ENCODE measurements around the gene FAM156A. TPM values are rescaled to one million over a fixed set of nuclear protein-coding genes. Genes with fewer than 3 reads are reported as not detected.
"Not testable (repeated sequence)": the region's sequence is repeated elsewhere in the genome, so short reads cannot be mapped to it uniquely, and the experiment has no call there.

The FAM156A gene
- polyA plus RNA-seq, 4 donors: 10.8 to 29.9 (median 15.4) TPM

GRCh38 chrX:52907137-52907536 lies 51.2 kb downstream of the FAM156A start:
- H3K27ac ChIP-seq (ENCODE audit: low read depth in 1 of 3, low read length in 2 of 3); H3K4me1 ChIP-seq (ENCODE audit: control insufficient read depth in 3 of 3, insufficient read depth in 2 of 3, low read depth in 1 of 3, low read length in 2 of 3); H3K36me3 ChIP-seq (ENCODE audit: control insufficient read depth in 3 of 3, insufficient read depth in 2 of 3, low read depth in 1 of 3, low read length in 3 of 3); FAIRE-seq; H3K9me3 ChIP-seq (ENCODE audit: control insufficient read depth in 2 of 2, insufficient read depth in 1 of 2, low read depth in 1 of 2, low read length in 1 of 2); H3K27me3 ChIP-seq (ENCODE audit: control insufficient read depth in 3 of 3, insufficient read depth in 3 of 3, low read length in 3 of 3); DNase-seq; H3K4me3 ChIP-seq (ENCODE audit: low read depth in 1 of 3, low read length in 3 of 3): not testable (repeated sequence)
- WGBS, 3 donors: no CpG with 5 or more reads among the region's 17 CpGs

GRCh38 chrX:52906072-52906471 lies 52.2 kb downstream of the FAM156A start:
- not testable (repeated sequence) for H3K4me1 ChIP-seq (ENCODE audit: control insufficient read depth in 3 of 3, insufficient read depth in 2 of 3, low read depth in 1 of 3, low read length in 2 of 3); H3K4me3 ChIP-seq (ENCODE audit: low read depth in 1 of 3, low read length in 3 of 3); H3K27ac ChIP-seq (ENCODE audit: low read depth in 1 of 3, low read length in 2 of 3); H3K27me3 ChIP-seq (ENCODE audit: control insufficient read depth in 3 of 3, insufficient read depth in 3 of 3, low read length in 3 of 3); FAIRE-seq; DNase-seq; H3K36me3 ChIP-seq (ENCODE audit: control insufficient read depth in 3 of 3, insufficient read depth in 2 of 3, low read depth in 1 of 3, low read length in 3 of 3); H3K9me3 ChIP-seq (ENCODE audit: control insufficient read depth in 2 of 2, insufficient read depth in 1 of 2, low read depth in 1 of 2, low read length in 1 of 2)
- WGBS, 3 donors: no CpG with 5 or more reads among the region's 4 CpGs

- not testable (repeated sequence) for FAIRE-seq
Observed at GRCh38 chrX:52905531-52905930, 52.8 kb downstream of the FAM156A start.

More at GRCh38 chrX:52905531-52905930, 52.8 kb downstream of the FAM156A start:
- H3K9me3 ChIP-seq (ENCODE audit: control insufficient read depth in 2 of 2, insufficient read depth in 1 of 2, low read depth in 1 of 2, low read length in 1 of 2); H3K27ac ChIP-seq (ENCODE audit: low read depth in 1 of 3, low read length in 2 of 3); H3K36me3 ChIP-seq (ENCODE audit: control insufficient read depth in 3 of 3, insufficient read depth in 2 of 3, low read depth in 1 of 3, low read length in 3 of 3); H3K4me3 ChIP-seq (ENCODE audit: low read depth in 1 of 3, low read length in 3 of 3); DNase-seq; H3K27me3 ChIP-seq (ENCODE audit: control insufficient read depth in 3 of 3, insufficient read depth in 3 of 3, low read length in 3 of 3); H3K4me1 ChIP-seq (ENCODE audit: control insufficient read depth in 3 of 3, insufficient read depth in 2 of 3, low read depth in 1 of 3, low read length in 2 of 3): not testable (repeated sequence)
- WGBS, 3 donors: no CpG with 5 or more reads among the region's 10 CpGs

Other genes with a start within 250 kb of the FAM156A start
- not detected for gene SSX2B, start 207.3 kb downstream of the FAM156A start, polyA plus RNA-seq
- not detected for gene SPANXN5, start 161.1 kb downstream of the FAM156A start, polyA plus RNA-seq
- gene XAGE5, start 147.2 kb downstream of the FAM156A start, polyA plus RNA-seq: not detected
- gene XAGE3, start 90.4 kb downstream of the FAM156A start, polyA plus RNA-seq: not detected
- gene FAM156B, start 61.2 kb downstream of the FAM156A start, polyA plus RNA-seq: 10 to 100 TPM; 11.3 to 59.9 (median 33.2) TPM
- gene GPR173, start 90.3 kb upstream of the FAM156A start, polyA plus RNA-seq: 1 to 10 TPM in 2 of 4 donors, under 1 TPM in 1, not detected in 1; 0.27 to 3.5 (median 1.5) TPM
- gene TSPYL2, start 123.8 kb upstream of the FAM156A start, polyA plus RNA-seq: 10 to 100 TPM in 2 of 4 donors, 1 to 10 TPM in 2; 6.7 to 20.7 (median 12.3) TPM
- 10 to 100 TPM in 1 of 4 donors, 1 to 10 TPM in 3; 1.4 to 12.5 (median 4.0) TPM for gene KANTR, start 135.6 kb upstream of the FAM156A start, polyA plus RNA-seq

Data from small intestine (tissue), 7 donors.